ENCODE data around the gene NEB.

The NEB gene

GRCh38 chr2:151506170-151506569 is 228.1 kb downstream of the NEB start:
- no peaks in the 10 kb centered on the region for H3K4me1 ChIP-seq (ENCODE audit: control insufficient read depth in 1 of 2, insufficient read depth in 2 of 2, low read length in 2 of 2)
- no peaks in the 10 kb centered on the region for H3K27me3 ChIP-seq (ENCODE audit: control insufficient read depth in 1 of 2, insufficient read depth in 2 of 2, low read length in 2 of 2)
- no peaks in the 10 kb centered on the region for H3K36me3 ChIP-seq (ENCODE audit: control insufficient read depth in 1 of 2, insufficient read depth in 2 of 2, low read length in 2 of 2)
- no peak overlapping the region for H3K4me3 ChIP-seq (ENCODE audit: low read depth in 1 of 2, low read length in 2 of 2)
- no peaks in the 10 kb centered on the region for H3K9me3 ChIP-seq (ENCODE audit: control insufficient read depth in 1 of 2, low read length in 2 of 2)
- H3K27ac ChIP-seq (ENCODE audit: low read depth, low read length) = no peak overlapping the region
- no peak overlapping the region for H3K9ac ChIP-seq (ENCODE audit: low read depth in 1 of 2, low read length in 2 of 2)

- Histone ChIP-seq H3K27ac (ENCODE audit: low read depth, low read length) (no peak overlapping the region), H3K36me3 (ENCODE audit: control insufficient read depth in 1 of 2, insufficient read depth in 2 of 2, low read length in 2 of 2) (no peaks in the 10 kb centered on the region), H3K9me3 (ENCODE audit: control insufficient read depth in 1 of 2, low read length in 2 of 2) (no peaks in the 10 kb centered on the region), H3K4me3 (ENCODE audit: low read depth in 1 of 2, low read length in 2 of 2) (no peak overlapping the region), H3K9ac (ENCODE audit: low read depth in 1 of 2, low read length in 2 of 2) (no peak overlapping the region), H3K4me1 (ENCODE audit: control insufficient read depth in 1 of 2, insufficient read depth in 2 of 2, low read length in 2 of 2) (no peaks in the 10 kb centered on the region), H3K27me3 (ENCODE audit: control insufficient read depth in 1 of 2, insufficient read depth in 2 of 2, low read length in 2 of 2) (no peaks in the 10 kb centered on the region)
Observed at GRCh38 chr2:151498178-151498577, 236.1 kb downstream of the NEB start.

- Histone ChIP-seq H3K27me3 (ENCODE audit: control insufficient read depth in 1 of 2, insufficient read depth in 2 of 2, low read length in 2 of 2) (no peaks in the 10 kb centered on the region), H3K9ac (ENCODE audit: low read depth in 1 of 2, low read length in 2 of 2) (no peak overlapping the region), H3K9me3 (ENCODE audit: control insufficient read depth in 1 of 2, low read length in 2 of 2) (no peaks in the 10 kb centered on the region), H3K4me1 (ENCODE audit: control insufficient read depth in 1 of 2, insufficient read depth in 2 of 2, low read length in 2 of 2) (no peaks in the 10 kb centered on the region), H3K27ac (ENCODE audit: low read depth, low read length) (no peak overlapping the region), H3K36me3 (ENCODE audit: control insufficient read depth in 1 of 2, insufficient read depth in 2 of 2, low read length in 2 of 2) (no peaks in the 10 kb centered on the region), H3K4me3 (ENCODE audit: low read depth in 1 of 2, low read length in 2 of 2) (no peak overlapping the region)
Observed at GRCh38 chr2:151491496-151491895, 242.8 kb downstream of the NEB start.

- Histone ChIP-seq H3K36me3 (ENCODE audit: control insufficient read depth in 1 of 2, insufficient read depth in 2 of 2, low read length in 2 of 2) (no peaks in the 10 kb centered on the region), H3K4me1 (ENCODE audit: control insufficient read depth in 1 of 2, insufficient read depth in 2 of 2, low read length in 2 of 2) (no peaks in the 10 kb centered on the region), H3K27me3 (ENCODE audit: control insufficient read depth in 1 of 2, insufficient read depth in 2 of 2, low read length in 2 of 2) (no peaks in the 10 kb centered on the region), H3K4me3 (ENCODE audit: low read depth in 1 of 2, low read length in 2 of 2) (no peak overlapping the region), H3K9me3 (ENCODE audit: control insufficient read depth in 1 of 2, low read length in 2 of 2) (no peaks in the 10 kb centered on the region), H3K27ac (ENCODE audit: low read depth, low read length) (no peak overlapping the region), H3K9ac (ENCODE audit: low read depth in 1 of 2, low read length in 2 of 2) (no peak overlapping the region)
Observed at GRCh38 chr2:151490276-151490675, 244.0 kb downstream of the NEB start.

- H3K36me3 ChIP-seq (ENCODE audit: control insufficient read depth in 1 of 2, insufficient read depth in 2 of 2, low read length in 2 of 2) = peaks cover 4 to 20% of the 10 kb centered on the region in 2 donors
- no peak overlapping the region for H3K9ac ChIP-seq (ENCODE audit: low read depth in 1 of 2, low read length in 2 of 2)
- no peaks in the 10 kb centered on the region for H3K27me3 ChIP-seq (ENCODE audit: control insufficient read depth in 1 of 2, insufficient read depth in 2 of 2, low read length in 2 of 2)
- H3K9me3 ChIP-seq (ENCODE audit: control insufficient read depth in 1 of 2, low read length in 2 of 2) = no peaks in the 10 kb centered on the region
- no peak overlapping the region for H3K27ac ChIP-seq (ENCODE audit: low read depth, low read length)
- no peaks in the 10 kb centered on the region for H3K4me1 ChIP-seq (ENCODE audit: control insufficient read depth in 1 of 2, insufficient read depth in 2 of 2, low read length in 2 of 2)
- no peak overlapping the region for H3K4me3 ChIP-seq (ENCODE audit: low read depth in 1 of 2, low read length in 2 of 2)
Observed at GRCh38 chr2:151486053-151486452, 248.2 kb downstream of the NEB start.

GRCh38 chr2:151484100-151484499 is 250.2 kb downstream of the NEB start:
- H3K9ac ChIP-seq (ENCODE audit: low read depth in 1 of 2, low read length in 2 of 2) = no peak overlapping the region
- no peak overlapping the region for H3K27ac ChIP-seq (ENCODE audit: low read depth, low read length)
- H3K36me3 ChIP-seq (ENCODE audit: control insufficient read depth in 1 of 2, insufficient read depth in 2 of 2, low read length in 2 of 2) = peaks cover 4 to 20% of the 10 kb centered on the region in 2 donors

GRCh38 chr2:151483546-151483945 is 250.7 kb downstream of the NEB start:
- Histone ChIP-seq H3K9ac (ENCODE audit: low read depth in 1 of 2, low read length in 2 of 2) (no peak overlapping the region), H3K4me1 (ENCODE audit: control insufficient read depth in 1 of 2, insufficient read depth in 2 of 2, low read length in 2 of 2) (no peaks in the 10 kb centered on the region), H3K27me3 (ENCODE audit: control insufficient read depth in 1 of 2, insufficient read depth in 2 of 2, low read length in 2 of 2) (no peaks in the 10 kb centered on the region), H3K4me3 (ENCODE audit: low read depth in 1 of 2, low read length in 2 of 2) (no peak overlapping the region), H3K27ac (ENCODE audit: low read depth, low read length) (no peak overlapping the region), H3K9me3 (ENCODE audit: control insufficient read depth in 1 of 2, low read length in 2 of 2) (no peaks in the 10 kb centered on the region), H3K36me3 (ENCODE audit: control insufficient read depth in 1 of 2, insufficient read depth in 2 of 2, low read length in 2 of 2) (peaks cover 4 to 23% of the 10 kb centered on the region in 2 donors)

More at GRCh38 chr2:151484100-151484499, 250.2 kb downstream of the NEB start:
- no peaks in the 10 kb centered on the region for H3K4me1 ChIP-seq (ENCODE audit: control insufficient read depth in 1 of 2, insufficient read depth in 2 of 2, low read length in 2 of 2)
- no peaks in the 10 kb centered on the region for H3K9me3 ChIP-seq (ENCODE audit: control insufficient read depth in 1 of 2, low read length in 2 of 2)
- H3K4me3 ChIP-seq (ENCODE audit: low read depth in 1 of 2, low read length in 2 of 2) = no peak overlapping the region
- no peaks in the 10 kb centered on the region for H3K27me3 ChIP-seq (ENCODE audit: control insufficient read depth in 1 of 2, insufficient read depth in 2 of 2, low read length in 2 of 2)

- Histone ChIP-seq H3K9me3 (ENCODE audit: control insufficient read depth in 1 of 2, low read length in 2 of 2) (no peaks in the 10 kb centered on the region), H3K27ac (ENCODE audit: low read depth, low read length) (no peak overlapping the region), H3K4me3 (ENCODE audit: low read depth in 1 of 2, low read length in 2 of 2) (no peak overlapping the region), H3K36me3 (ENCODE audit: control insufficient read depth in 1 of 2, insufficient read depth in 2 of 2, low read length in 2 of 2) (peaks cover 4 to 23% of the 10 kb centered on the region in 2 donors), H3K4me1 (ENCODE audit: control insufficient read depth in 1 of 2, insufficient read depth in 2 of 2, low read length in 2 of 2) (no peaks in the 10 kb centered on the region), H3K27me3 (ENCODE audit: control insufficient read depth in 1 of 2, insufficient read depth in 2 of 2, low read length in 2 of 2) (no peaks in the 10 kb centered on the region), H3K9ac (ENCODE audit: low read depth in 1 of 2, low read length in 2 of 2) (no peak overlapping the region)
Observed at GRCh38 chr2:151482171-151482725, 252.0 kb downstream of the NEB start.

- Histone ChIP-seq H3K36me3 (ENCODE audit: control insufficient read depth in 1 of 2, insufficient read depth in 2 of 2, low read length in 2 of 2) (peaks cover 4 to 23% of the 10 kb centered on the region in 2 donors), H3K4me3 (ENCODE audit: low read depth in 1 of 2, low read length in 2 of 2) (no peak overlapping the region), H3K27ac (ENCODE audit: low read depth, low read length) (no peak overlapping the region), H3K9me3 (ENCODE audit: control insufficient read depth in 1 of 2, low read length in 2 of 2) (no peaks in the 10 kb centered on the region), H3K4me1 (ENCODE audit: control insufficient read depth in 1 of 2, insufficient read depth in 2 of 2, low read length in 2 of 2) (no peaks in the 10 kb centered on the region), H3K9ac (ENCODE audit: low read depth in 1 of 2, low read length in 2 of 2) (no peak overlapping the region), H3K27me3 (ENCODE audit: control insufficient read depth in 1 of 2, insufficient read depth in 2 of 2, low read length in 2 of 2) (no peaks in the 10 kb centered on the region)
Observed at GRCh38 chr2:151481744-151482143, 252.5 kb downstream of the NEB start.

- H3K36me3 ChIP-seq (ENCODE audit: control insufficient read depth in 1 of 2, insufficient read depth in 2 of 2, low read length in 2 of 2) = peaks cover 4 to 16% of the 10 kb centered on the region in 2 donors
Observed at GRCh38 chr2:151478011-151478410, 256.3 kb downstream of the NEB start.

GRCh38 chr2:151476287-151476686 is 258.0 kb downstream of the NEB start:
- H3K4me1 ChIP-seq (ENCODE audit: control insufficient read depth in 1 of 2, insufficient read depth in 2 of 2, low read length in 2 of 2) = no peaks in the 10 kb centered on the region
- H3K9ac ChIP-seq (ENCODE audit: low read depth in 1 of 2, low read length in 2 of 2) = no peak overlapping the region
- no peaks in the 10 kb centered on the region for H3K27me3 ChIP-seq (ENCODE audit: control insufficient read depth in 1 of 2, insufficient read depth in 2 of 2, low read length in 2 of 2)
- no peak overlapping the region for H3K4me3 ChIP-seq (ENCODE audit: low read depth in 1 of 2, low read length in 2 of 2)
- no peaks in the 10 kb centered on the region for H3K9me3 ChIP-seq (ENCODE audit: control insufficient read depth in 1 of 2, low read length in 2 of 2)
- no peak overlapping the region for H3K27ac ChIP-seq (ENCODE audit: low read depth, low read length)
- peaks cover 0 to 7% of the 10 kb centered on the region in 2 donors for H3K36me3 ChIP-seq (ENCODE audit: control insufficient read depth in 1 of 2, insufficient read depth in 2 of 2, low read length in 2 of 2)

More at GRCh38 chr2:151478011-151478410, 256.3 kb downstream of the NEB start:
- no peak overlapping the region for H3K9ac ChIP-seq (ENCODE audit: low read depth in 1 of 2, low read length in 2 of 2)
- H3K4me1 ChIP-seq (ENCODE audit: control insufficient read depth in 1 of 2, insufficient read depth in 2 of 2, low read length in 2 of 2) = no peaks in the 10 kb centered on the region
- H3K27me3 ChIP-seq (ENCODE audit: control insufficient read depth in 1 of 2, insufficient read depth in 2 of 2, low read length in 2 of 2) = no peaks in the 10 kb centered on the region
- no peaks in the 10 kb centered on the region for H3K9me3 ChIP-seq (ENCODE audit: control insufficient read depth in 1 of 2, low read length in 2 of 2)
- no peak overlapping the region for H3K4me3 ChIP-seq (ENCODE audit: low read depth in 1 of 2, low read length in 2 of 2)
- H3K27ac ChIP-seq (ENCODE audit: low read depth, low read length) = no peak overlapping the region
